Astrocyte (in vitro differentiated cells and primary cell): ENCODE data around the gene RC3H1.

ENCODE experiments used
- CTCF ChIP-seq: IDR thresholded peaks from 2 replicates; pipeline ENCODE4 v1.5.1; 2011; ENCODE audit warnings: low read depth, mild to moderate bottlenecking, inconsistent platforms, low read length, moderate library complexity; ENCODE audit not compliant: insufficient read depth
- EZH2 ChIP-seq: IDR thresholded peaks from 2 replicates; pipeline ENCODE4 v1.6.1; 2012; ENCODE audit warnings: mild to moderate bottlenecking, low read length, inconsistent platforms; ENCODE audit not compliant: insufficient read depth

- TF ChIP-seq CTCF (no peak), EZH2 (no peak)
Observed at GRCh38 chr1:174013864-174014418, 8.2 kb downstream of the RC3H1 start.
